IPS-15b (cell line): ENCODE results near the gene THNSL1.
"Not testable (repeated sequence)": the region's sequence is repeated elsewhere in the genome, so short reads cannot be mapped to it uniquely, and the experiment has no call there.

ENCODE experiments used
- H3K27me3 ChIP-seq: one replicate; pipeline ENCODE4 v1.6.1; 2013; ENCODE audit warnings: low read length; ENCODE audit not compliant: control insufficient read depth, insufficient read depth
- H3K36me3 ChIP-seq: one replicate; pipeline ENCODE4 v1.6.1; 2013; ENCODE audit warnings: low read length; ENCODE audit not compliant: control insufficient read depth, insufficient read depth
- H3K4me1 ChIP-seq: one replicate; pipeline ENCODE4 v1.6.1; 2013; ENCODE audit warnings: mild to moderate bottlenecking, low read length; ENCODE audit not compliant: control insufficient read depth, insufficient read depth
- H3K4me3 ChIP-seq: one replicate; pipeline ENCODE4 v1.5.1; 2013; ENCODE audit warnings: low read depth, low read length
- H3K9ac ChIP-seq: one replicate; pipeline ENCODE4 v1.6.1; 2013; ENCODE audit warnings: low read depth, mild to moderate bottlenecking, low read length
- H3K9me3 ChIP-seq: one replicate; pipeline ENCODE4 v1.6.1; 2013; ENCODE audit warnings: mild to moderate bottlenecking, low read length; ENCODE audit not compliant: control insufficient read depth, insufficient read depth

THNSL1 gene, protein sequence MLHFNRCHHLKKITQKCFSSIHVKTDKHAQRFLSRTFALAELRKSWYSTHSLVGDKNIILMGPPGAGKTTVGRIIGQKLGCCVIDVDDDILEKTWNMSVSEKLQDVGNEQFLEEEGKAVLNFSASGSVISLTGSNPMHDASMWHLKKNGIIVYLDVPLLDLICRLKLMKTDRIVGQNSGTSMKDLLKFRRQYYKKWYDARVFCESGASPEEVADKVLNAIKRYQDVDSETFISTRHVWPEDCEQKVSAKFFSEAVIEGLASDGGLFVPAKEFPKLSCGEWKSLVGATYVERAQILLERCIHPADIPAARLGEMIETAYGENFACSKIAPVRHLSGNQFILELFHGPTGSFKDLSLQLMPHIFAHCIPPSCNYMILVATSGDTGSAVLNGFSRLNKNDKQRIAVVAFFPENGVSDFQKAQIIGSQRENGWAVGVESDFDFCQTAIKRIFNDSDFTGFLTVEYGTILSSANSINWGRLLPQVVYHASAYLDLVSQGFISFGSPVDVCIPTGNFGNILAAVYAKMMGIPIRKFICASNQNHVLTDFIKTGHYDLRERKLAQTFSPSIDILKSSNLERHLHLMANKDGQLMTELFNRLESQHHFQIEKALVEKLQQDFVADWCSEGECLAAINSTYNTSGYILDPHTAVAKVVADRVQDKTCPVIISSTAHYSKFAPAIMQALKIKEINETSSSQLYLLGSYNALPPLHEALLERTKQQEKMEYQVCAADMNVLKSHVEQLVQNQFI

DNA sequence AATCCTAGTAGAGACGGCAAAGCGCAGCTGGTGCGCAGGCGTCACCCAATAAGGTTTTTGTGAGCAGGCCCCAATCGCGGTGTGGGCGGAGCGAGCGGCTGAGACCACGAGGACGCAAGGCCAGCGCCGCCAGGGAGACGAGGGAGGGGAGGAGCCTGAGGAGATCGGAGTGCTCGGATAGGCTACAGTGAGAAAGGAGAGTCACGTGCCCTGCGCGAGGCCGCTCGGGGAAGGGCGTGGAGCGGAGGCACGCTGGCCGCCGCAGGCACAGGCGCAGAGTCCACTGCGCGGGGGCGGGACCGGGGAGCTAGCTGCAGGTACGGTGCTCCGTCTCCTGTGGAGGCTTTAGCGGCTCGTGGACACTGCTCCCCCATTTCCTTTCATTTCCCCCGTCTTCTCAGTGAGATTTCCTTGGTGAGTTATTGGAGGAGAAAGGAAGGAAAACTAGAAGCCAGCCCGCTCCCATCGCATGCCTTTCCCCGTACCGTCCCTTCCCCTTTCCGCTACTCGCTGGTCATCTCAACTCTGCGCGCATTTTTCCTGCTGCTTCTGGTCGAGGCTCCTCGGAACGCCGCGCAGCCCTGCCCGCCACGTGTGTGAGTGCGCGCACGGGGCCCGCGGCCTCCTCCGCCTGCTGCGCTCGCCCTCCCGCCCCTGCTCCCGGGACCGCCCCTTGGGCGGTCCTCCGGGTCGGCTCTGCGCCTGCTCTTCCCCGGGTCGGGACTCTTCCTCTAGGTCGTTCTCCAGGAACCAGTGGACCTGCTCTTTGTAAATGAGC lies at the start of gene THNSL1:
Gene THNSL1, plus strand, starts transcription at position 237 of the 778 bp plus-strand sequence. CDS start 6,612 bp downstream, outside the sequence.
- Histone ChIP-seq H3K27me3 (no peaks in the 10 kb centered on the region), H3K4me3 (peak within 1 kb of the TSS; percentile 84), H3K9ac (peak within 1 kb of the TSS; percentile 82), H3K4me1 (no peaks in the 10 kb centered on the region), H3K36me3 (no peaks in the 10 kb centered on the region), H3K9me3 (no peaks in the 10 kb centered on the region)

DNA sequence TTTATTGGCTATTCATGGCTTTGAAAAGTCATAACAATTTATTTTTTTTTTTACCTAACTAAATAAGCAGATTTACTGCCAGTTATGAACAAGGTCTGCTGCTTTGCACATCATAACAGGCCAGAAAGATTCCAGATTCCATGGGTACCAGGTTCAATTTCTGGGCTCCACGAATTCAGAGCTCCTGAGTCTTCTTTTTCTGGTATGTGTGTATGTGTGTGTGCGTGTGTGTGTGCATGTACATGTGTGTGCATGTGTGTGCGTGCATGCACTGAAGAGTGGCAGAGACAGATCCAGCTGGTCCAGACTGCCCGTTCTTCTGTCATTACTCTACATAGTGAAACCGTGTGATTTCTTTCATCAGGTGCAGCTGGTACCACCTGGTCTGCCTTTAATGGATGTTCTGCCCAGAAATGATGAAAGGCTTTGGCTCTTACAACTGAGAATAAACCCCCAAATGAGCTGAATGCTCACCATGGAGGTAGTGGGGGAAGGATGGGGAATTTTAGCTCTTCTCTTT lies 49.4 kb upstream of the THNSL1 start:
- H3K9ac ChIP-seq: no peak overlapping the region
- H3K36me3 ChIP-seq: no peaks in the 10 kb centered on the region
- H3K27me3 ChIP-seq: no peaks in the 10 kb centered on the region
- H3K4me1 ChIP-seq: no peaks in the 10 kb centered on the region
- H3K4me3 ChIP-seq: no peak overlapping the region
- H3K9me3 ChIP-seq: no peaks in the 10 kb centered on the region

DNA sequence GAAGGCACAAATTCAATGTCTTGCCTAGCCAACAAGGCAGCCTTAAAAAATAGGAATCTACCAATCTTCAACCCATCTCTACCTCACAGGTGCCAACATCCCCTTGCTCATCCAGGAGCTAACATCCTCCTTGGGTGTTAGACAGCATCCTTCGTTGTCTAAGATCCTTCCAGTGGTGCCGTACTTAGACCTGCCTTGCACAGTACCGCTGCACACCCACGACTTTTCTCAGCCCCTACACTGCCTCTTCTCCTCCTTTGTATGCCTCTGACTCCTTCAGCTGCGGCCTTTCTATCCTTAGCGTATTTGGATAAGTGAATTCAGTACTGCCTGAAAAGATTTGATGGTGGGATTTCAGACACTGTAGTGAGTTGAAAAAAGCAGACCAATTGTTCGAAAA lies 48.1 kb upstream of the THNSL1 start:
- Histone ChIP-seq H3K27me3 (no peaks in the 10 kb centered on the region), H3K4me3 (no peak overlapping the region), H3K36me3 (no peaks in the 10 kb centered on the region), H3K9me3 (no peaks in the 10 kb centered on the region), H3K9ac (no peak overlapping the region), H3K4me1 (no peaks in the 10 kb centered on the region)

DNA sequence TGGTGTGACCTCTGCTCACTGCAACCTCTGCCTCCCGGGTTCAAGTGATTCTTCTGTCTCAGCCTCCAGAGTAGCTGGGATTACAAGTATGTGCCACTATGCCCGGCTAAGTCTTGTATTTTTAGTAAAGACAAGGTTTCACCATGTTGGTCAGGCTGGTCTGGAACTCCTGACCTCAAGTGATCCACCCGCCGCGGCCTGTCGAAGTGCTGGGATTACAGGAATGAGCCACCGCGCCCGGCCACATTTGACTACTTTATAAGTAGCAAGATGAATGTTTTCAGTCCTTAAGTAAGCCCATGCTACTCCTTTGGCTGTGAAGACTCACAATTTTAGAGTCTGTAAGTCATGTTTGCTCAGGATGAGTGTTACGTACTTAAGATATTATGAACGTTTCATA lies 47.5 kb upstream of the THNSL1 start:
- not testable (repeated sequence) for H3K4me3 ChIP-seq, H3K9ac ChIP-seq, H3K36me3 ChIP-seq, H3K4me1 ChIP-seq, H3K27me3 ChIP-seq, H3K9me3 ChIP-seq

DNA sequence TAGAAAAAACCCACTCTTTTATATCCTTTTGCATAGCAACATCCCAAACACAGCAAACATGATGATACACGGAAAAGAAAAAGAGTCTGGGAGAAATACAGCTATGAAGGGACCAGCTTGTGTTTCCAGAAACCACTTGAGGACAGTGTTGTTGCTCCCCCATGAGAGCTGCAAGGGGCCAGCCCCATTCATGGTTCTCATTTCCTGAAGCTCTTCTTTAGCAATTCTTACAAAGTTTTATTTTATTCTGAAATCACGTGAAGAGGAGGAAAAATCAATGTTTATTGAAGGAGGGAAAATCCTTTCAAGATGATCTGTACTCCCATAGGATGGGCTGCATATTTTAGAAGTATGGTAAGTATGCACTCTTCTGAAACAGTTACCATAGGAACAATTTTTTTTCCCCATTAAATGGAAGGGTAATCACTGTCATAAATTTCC lies 46.6 kb upstream of the THNSL1 start:
- Histone ChIP-seq H3K27me3 (no peaks in the 10 kb centered on the region), H3K36me3 (no peaks in the 10 kb centered on the region), H3K9ac (no peak overlapping the region), H3K4me3 (no peak overlapping the region), H3K9me3 (no peaks in the 10 kb centered on the region), H3K4me1 (no peaks in the 10 kb centered on the region)

DNA sequence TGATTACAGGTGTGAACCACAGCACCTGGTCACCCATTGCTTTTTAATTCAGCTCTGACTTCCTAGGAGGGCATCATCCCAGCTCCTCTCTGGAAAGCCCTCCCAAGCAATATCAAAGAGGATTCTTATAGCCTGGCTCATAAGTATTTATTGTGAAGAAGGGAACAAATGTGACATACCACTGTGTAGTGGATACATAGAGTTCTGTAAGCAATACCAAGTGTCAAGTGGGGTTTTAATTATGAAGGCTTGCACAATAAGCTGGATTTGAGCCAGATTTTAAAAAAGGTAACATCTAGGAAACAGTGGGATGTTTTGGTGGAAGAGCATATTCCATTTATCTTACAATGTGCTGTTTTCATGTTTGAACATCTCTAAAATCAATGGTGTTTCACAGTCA lies 45.0 kb upstream of the THNSL1 start:
- no peaks in the 10 kb centered on the region for H3K27me3 ChIP-seq
- H3K36me3 ChIP-seq: no peaks in the 10 kb centered on the region
- no peaks in the 10 kb centered on the region for H3K9me3 ChIP-seq
- H3K4me1 ChIP-seq: no peaks in the 10 kb centered on the region
- H3K9ac ChIP-seq: no peak overlapping the region
- no peak overlapping the region for H3K4me3 ChIP-seq

DNA sequence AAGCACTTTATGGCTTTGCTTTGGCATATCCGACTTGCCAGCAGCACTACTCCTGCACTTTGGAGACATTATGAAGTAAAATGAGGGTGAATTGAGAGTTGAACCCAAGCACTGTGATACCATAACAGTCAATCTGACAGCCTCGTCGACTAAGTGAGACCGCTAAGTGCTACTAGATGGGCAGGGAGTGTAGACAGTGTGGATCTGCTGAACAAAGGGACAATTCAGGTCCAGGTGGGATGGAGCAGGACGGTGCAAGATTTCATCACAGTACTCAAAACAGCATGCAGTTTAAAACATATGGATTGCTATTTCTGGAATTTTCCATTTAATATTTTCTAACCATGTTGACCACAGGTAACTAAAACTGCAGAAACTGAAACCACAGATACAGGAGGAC lies 43.2 kb upstream of the THNSL1 start:
- Histone ChIP-seq H3K4me1 (no peaks in the 10 kb centered on the region), H3K9ac (no peak overlapping the region), H3K9me3 (no peaks in the 10 kb centered on the region), H3K4me3 (no peak overlapping the region), H3K36me3 (no peaks in the 10 kb centered on the region), H3K27me3 (no peaks in the 10 kb centered on the region)

DNA sequence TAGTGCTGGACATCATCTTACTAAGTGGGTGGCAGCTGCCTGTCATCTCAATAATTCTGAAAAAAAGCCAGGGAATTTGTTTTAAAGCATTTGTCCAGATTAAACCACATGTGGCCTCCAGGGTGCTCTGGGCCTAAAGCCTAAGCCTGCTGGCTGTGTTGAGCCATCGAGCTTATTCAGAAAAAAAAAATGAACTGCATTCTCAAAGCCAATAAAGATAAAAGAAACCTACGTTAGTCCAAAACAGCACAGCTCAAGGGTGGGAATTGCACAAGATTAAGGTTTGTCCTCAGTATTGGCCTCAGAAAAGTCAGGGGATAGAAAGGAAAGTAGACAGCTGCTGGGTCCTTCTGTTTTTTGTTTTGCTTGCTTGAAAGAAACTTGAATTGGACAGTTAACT lies 41.4 kb upstream of the THNSL1 start:
- H3K27me3 ChIP-seq: no peaks in the 10 kb centered on the region
- no peaks in the 10 kb centered on the region for H3K4me1 ChIP-seq
- no peaks in the 10 kb centered on the region for H3K9me3 ChIP-seq
- H3K4me3 ChIP-seq: no peak overlapping the region
- H3K36me3 ChIP-seq: no peaks in the 10 kb centered on the region
- no peak overlapping the region for H3K9ac ChIP-seq

DNA sequence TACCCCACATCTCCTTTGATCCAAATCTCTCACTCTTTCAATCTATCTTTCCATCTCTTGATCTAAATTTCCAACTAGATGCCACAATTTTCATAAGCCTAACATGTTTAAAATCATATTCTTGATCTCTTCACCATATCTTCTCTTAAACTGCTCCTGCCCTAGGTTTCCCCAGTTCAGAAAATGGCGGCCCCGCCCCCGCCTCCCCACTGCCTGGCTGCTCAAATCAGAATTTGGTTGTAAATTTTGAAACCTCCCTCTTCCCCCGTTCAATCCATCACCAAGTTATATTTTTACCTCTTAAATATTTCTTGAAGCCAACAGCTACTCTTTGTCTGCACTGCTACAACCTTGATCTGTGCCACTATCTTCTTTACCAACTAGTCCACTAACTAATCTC lies 36.7 kb upstream of the THNSL1 start:
- Histone ChIP-seq H3K4me3 (no peak overlapping the region), H3K9ac (no peak overlapping the region), H3K36me3 (no peaks in the 10 kb centered on the region), H3K27me3 (no peaks in the 10 kb centered on the region), H3K9me3 (no peaks in the 10 kb centered on the region), H3K4me1 (no peaks in the 10 kb centered on the region)

DNA sequence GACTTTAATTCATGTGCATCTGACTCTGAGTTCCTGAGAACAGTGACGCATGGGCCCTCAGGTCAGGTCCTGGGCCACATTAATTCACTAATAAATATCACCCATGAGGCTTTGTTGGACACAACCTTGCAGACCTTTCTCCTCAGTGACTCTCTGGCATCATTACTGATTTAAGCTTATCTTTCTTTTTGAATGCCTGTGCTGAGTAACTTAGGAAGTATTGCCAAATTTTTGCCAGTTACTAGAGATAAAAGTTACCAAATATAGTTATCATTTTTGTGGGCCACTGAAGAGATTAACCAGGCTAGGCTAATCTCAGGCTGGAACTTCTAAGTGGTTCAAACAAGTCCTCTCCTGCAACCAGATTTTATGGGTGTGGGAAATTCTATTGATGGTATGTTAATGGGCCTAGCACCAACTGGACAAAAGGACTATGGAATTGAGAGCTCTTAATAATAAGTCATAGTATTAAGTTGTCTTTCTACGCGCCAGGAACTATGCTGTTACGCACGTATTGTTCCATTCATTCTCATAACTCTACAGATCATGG lies 35.2 kb upstream of the THNSL1 start:
- no peak overlapping the region for H3K9ac ChIP-seq
- no peak overlapping the region for H3K4me3 ChIP-seq
- no peaks in the 10 kb centered on the region for H3K9me3 ChIP-seq
- no peaks in the 10 kb centered on the region for H3K36me3 ChIP-seq
- no peaks in the 10 kb centered on the region for H3K27me3 ChIP-seq
- H3K4me1 ChIP-seq: no peaks in the 10 kb centered on the region

DNA sequence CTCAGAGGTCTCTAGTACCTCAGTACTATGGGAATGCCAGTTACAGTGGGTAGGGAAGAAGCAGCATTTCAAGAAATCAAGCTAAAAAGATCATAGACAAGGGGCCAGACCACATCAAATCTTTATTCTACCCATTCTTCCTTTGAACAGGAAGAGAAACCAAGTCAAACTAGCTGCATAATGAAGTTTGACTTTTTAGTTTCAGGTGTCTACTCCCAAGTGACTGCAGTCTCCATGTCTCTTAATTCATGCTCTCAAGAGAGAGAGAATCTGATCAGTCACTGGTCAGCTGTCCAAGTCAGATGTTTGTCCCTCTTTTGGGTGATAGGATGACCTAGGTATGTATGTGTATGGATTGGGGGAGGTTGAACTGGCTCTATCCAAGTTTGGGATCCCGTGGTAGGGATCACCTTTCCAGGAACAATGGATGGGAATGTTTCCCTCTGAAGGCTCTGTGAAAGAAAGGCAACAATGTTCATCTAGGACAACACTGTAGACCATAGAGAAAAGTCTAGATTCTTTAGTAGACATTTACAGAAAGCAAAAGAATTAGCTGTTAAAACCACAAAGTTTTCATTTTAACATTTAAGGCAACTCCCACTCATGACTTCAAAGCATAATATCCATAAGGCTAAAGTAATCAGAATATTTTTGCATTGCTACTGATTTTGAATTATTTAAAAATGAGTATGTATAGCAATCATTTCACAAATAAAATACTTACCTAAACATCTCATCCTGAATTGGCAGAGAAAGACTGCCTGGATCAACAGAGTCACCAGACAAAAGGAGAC lies 33.9 kb upstream of the THNSL1 start:
- H3K36me3 ChIP-seq: no peaks in the 10 kb centered on the region
- H3K27me3 ChIP-seq: no peaks in the 10 kb centered on the region
- H3K9ac ChIP-seq: no peak overlapping the region
- no peaks in the 10 kb centered on the region for H3K4me1 ChIP-seq
- H3K9me3 ChIP-seq: no peaks in the 10 kb centered on the region
- H3K4me3 ChIP-seq: no peak overlapping the region
